Astrocyte (in vitro differentiated cells and primary cell): Measurements from ENCODE around the gene RAPGEF4. TPM values are rescaled to one million over a fixed set of nuclear protein-coding genes. Genes with fewer than 3 reads are reported as not detected.

Experiments used
- DNase-seq: peaks from one replicate; pipeline ENCODE4 v3.0.0-alpha.2; 2010; ENCODE audit warnings: low read depth
- FAIRE-seq: peaks from 2 replicates; lab custom pipeline; 2011; peaks lifted over from hg19 to GRCh38; lab: Jason Lieb, UNC
- H2AFZ ChIP-seq: 2 replicates; pipeline ENCODE4 v1.6.0; 2012; ENCODE audit warnings: low read depth, low read length, inconsistent platforms
- H3K27ac ChIP-seq: 2 replicates; pipeline ENCODE4 v1.5.1; 2011; ENCODE audit warnings: low read depth, low read length, inconsistent platforms
- H3K27me3 ChIP-seq: 2 replicates; pipeline ENCODE4 v1.6.0; 2011; ENCODE audit warnings: low read length, inconsistent platforms; ENCODE audit not compliant: insufficient read depth
- H3K36me3 ChIP-seq: 2 replicates; pipeline ENCODE4 v1.5.1; 2011; ENCODE audit warnings: low read length, inconsistent platforms; ENCODE audit not compliant: insufficient read depth
- H3K4me1 ChIP-seq: 2 replicates; pipeline ENCODE4 v1.5.1; 2011; ENCODE audit warnings: low read length, inconsistent platforms; ENCODE audit not compliant: insufficient read depth
- H3K4me2 ChIP-seq: 2 replicates; pipeline ENCODE4 v1.6.0; 2012; ENCODE audit warnings: low read length, inconsistent platforms
- H3K4me3 ChIP-seq: 2 replicates; pipeline ENCODE4 v1.5.1; 2011; ENCODE audit warnings: low read depth, mild to moderate bottlenecking, low read length, inconsistent platforms; ENCODE audit not compliant: insufficient read depth
- H3K79me2 ChIP-seq: 2 replicates; pipeline ENCODE4 v1.6.0; 2012; ENCODE audit warnings: mild to moderate bottlenecking, low read length, inconsistent platforms; ENCODE audit not compliant: insufficient read depth
- H3K9ac ChIP-seq: 2 replicates; pipeline ENCODE4 v1.6.0; 2012; ENCODE audit warnings: mild to moderate bottlenecking, low read length, inconsistent platforms
- H3K9me3 ChIP-seq: 2 replicates; pipeline ENCODE4 v1.5.1; 2012; ENCODE audit warnings: low read depth, mild to moderate bottlenecking, low read length, inconsistent platforms; ENCODE audit not compliant: insufficient read depth
- H4K20me1 ChIP-seq: 2 replicates; pipeline ENCODE4 v1.6.0; 2012; ENCODE audit warnings: low read length, inconsistent platforms; ENCODE audit not compliant: insufficient read depth
- H3K27ac Mint-ChIP-seq: one replicate; pipeline ENCODE4 v1.8.0; 2021; ENCODE audit warnings: mild to moderate bottlenecking, mixed read lengths; ENCODE audit not compliant: unreplicated experiment
- H3K27me3 Mint-ChIP-seq: one replicate; pipeline ENCODE4 v1.8.0; 2021; ENCODE audit warnings: low read depth, mixed read lengths; ENCODE audit not compliant: unreplicated experiment
- H3K36me3 Mint-ChIP-seq: one replicate; pipeline ENCODE4 v1.8.0; 2021; ENCODE audit warnings: low read depth, mixed read lengths; ENCODE audit not compliant: unreplicated experiment
- H3K4me1 Mint-ChIP-seq: one replicate; pipeline ENCODE4 v1.8.0; 2021; ENCODE audit warnings: low read depth, mixed read lengths; ENCODE audit not compliant: unreplicated experiment
- H3K4me3 Mint-ChIP-seq: one replicate; pipeline ENCODE4 v1.8.0; 2021; ENCODE audit warnings: mild to moderate bottlenecking, moderate library complexity, mixed read lengths; ENCODE audit not compliant: unreplicated experiment
- H3K9me3 Mint-ChIP-seq: one replicate; pipeline ENCODE4 v1.8.0; 2021; ENCODE audit warnings: mild to moderate bottlenecking, mixed read lengths; ENCODE audit not compliant: unreplicated experiment
- CTCF ChIP-seq: IDR thresholded peaks from 2 replicates; pipeline ENCODE4 v1.5.1; 2011; ENCODE audit warnings: low read depth, mild to moderate bottlenecking, inconsistent platforms, low read length, moderate library complexity; ENCODE audit not compliant: insufficient read depth
- EZH2 ChIP-seq: IDR thresholded peaks from 2 replicates; pipeline ENCODE4 v1.6.1; 2012; ENCODE audit warnings: mild to moderate bottlenecking, low read length, inconsistent platforms; ENCODE audit not compliant: insufficient read depth
- total RNA-seq: library from RNA; stranded (reverse); gene quantifications from 2 replicates; pipeline ENCODE4 v1.2.1, GENCODE V29; 2021

Gene RAPGEF4
- total RNA-seq, 1 donor from 2014 or later: 1.1 TPM

- Histone ChIP-seq H3K27ac (no peak overlapping the region), H3K4me3 (no peak overlapping the region), H3K27me3 (no peaks in the 10 kb centered on the region), H3K9ac (no peak overlapping the region), H3K4me2 (peak overlapping the region; percentile 33), H4K20me1 (no peaks in the 10 kb centered on the region), H3K4me1 (peaks cover 30% of the 10 kb centered on the region), H2AFZ (peak overlapping the region; percentile 2), H3K79me2 (no peaks in the 10 kb centered on the region), H3K36me3 (no peaks in the 10 kb centered on the region), H3K9me3 (no peaks in the 10 kb centered on the region)
- H3K4me1 Mint-ChIP-seq: peaks cover 22% of the 10 kb centered on the region
- H3K27ac Mint-ChIP-seq: peak overlapping the region; percentile 26
- peaks cover 2% of the 10 kb centered on the region for H3K36me3 Mint-ChIP-seq
- peaks cover 2% of the 10 kb centered on the region for H3K27me3 Mint-ChIP-seq
- DNase-seq (no peak), FAIRE-seq (no peak)
- TF ChIP-seq CTCF (no peak), EZH2 (no peak)
- no peak overlapping the region for H3K4me3 Mint-ChIP-seq
- H3K9me3 Mint-ChIP-seq: peaks cover 9% of the 10 kb centered on the region
These were observed 41.9 kb upstream of the RAPGEF4 start for GRCh38 chr2:172693529-172694455.

- H3K9me3 ChIP-seq: no peaks in the 10 kb centered on the region
- H2AFZ ChIP-seq: no peak overlapping the region
- H3K4me3 Mint-ChIP-seq: no peak overlapping the region
- no peak for DNase-seq
- FAIRE-seq: no peak
- H3K36me3 ChIP-seq: no peaks in the 10 kb centered on the region
- no peak overlapping the region for H3K4me2 ChIP-seq
- H3K9me3 Mint-ChIP-seq: peaks cover 2% of the 10 kb centered on the region
- H3K27ac ChIP-seq: peak overlapping the region; percentile 69
- no peaks in the 10 kb centered on the region for H3K27me3 Mint-ChIP-seq
- H3K27me3 ChIP-seq: no peaks in the 10 kb centered on the region
- no peak for TF ChIP-seq EZH2
- no peak for TF ChIP-seq CTCF
- no peaks in the 10 kb centered on the region for H4K20me1 ChIP-seq
- H3K4me3 ChIP-seq: no peak overlapping the region
- no peaks in the 10 kb centered on the region for H3K36me3 Mint-ChIP-seq
- no peak overlapping the region for H3K9ac ChIP-seq
- H3K27ac Mint-ChIP-seq: no peak overlapping the region
- H3K4me1 Mint-ChIP-seq: peaks cover 28% of the 10 kb centered on the region
- peaks cover 44% of the 10 kb centered on the region for H3K4me1 ChIP-seq
- no peaks in the 10 kb centered on the region for H3K79me2 ChIP-seq
These were observed 38.3 kb upstream of the RAPGEF4 start for GRCh38 chr2:172697296-172697695.
